Skin epidermis (tissue), 12 donors: ENCODE results near the gene HRK.

Source experiments
- H3K27ac ChIP-seq, 21 experiments: fragments of 200-600 bp; sonication (generic) in 11 of 21; one replicate each; pipeline ENCODE4 v1.5.0; 2020; ENCODE audit warnings: mild to moderate bottlenecking in 3 of 21, inconsistent platforms in 2 of 21, moderate library complexity in 2 of 21
- H3K4me3 ChIP-seq, 7 experiments: fragments of 200-600 bp; sonication (generic) in 2 of 7; one replicate each; pipeline ENCODE4 v1.5.0; 2020; ENCODE audit warnings: inconsistent platforms in 2 of 7, mild to moderate bottlenecking in 2 of 7, moderate library complexity in 1 of 7

Gene HRK

DNA sequence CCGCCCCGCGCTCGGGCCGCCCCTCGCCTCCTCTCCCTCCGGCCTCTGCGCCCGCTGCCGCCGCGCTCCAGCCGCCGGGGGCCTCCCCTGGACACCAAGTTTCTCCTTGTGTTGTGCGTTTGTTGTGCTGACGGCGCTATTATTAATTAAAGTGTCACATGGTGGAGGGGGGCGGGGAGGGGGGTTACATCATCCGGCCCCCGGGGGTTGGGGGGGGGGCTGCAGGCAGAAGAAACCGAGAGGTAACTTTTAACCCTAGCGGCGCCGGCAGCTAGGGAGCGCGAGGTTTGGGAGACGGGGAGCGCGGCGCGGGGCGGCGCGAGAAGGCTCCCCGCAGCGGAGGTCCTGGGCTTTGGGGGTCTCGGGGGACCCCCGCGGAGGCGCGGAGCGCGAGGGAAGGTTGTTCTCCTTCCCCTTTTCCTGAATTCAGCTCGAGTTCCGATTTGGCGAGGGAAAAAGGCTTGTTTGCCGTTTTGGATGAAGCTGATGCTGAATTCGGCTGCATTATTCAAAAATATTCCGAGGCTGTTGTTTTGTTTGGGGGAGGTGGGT lies at the start of gene HRK:
Gene HRK (minus strand): TSS at position 117 of the 552 bp plus-strand sequence. CDS start 134 bp downstream, outside the sequence.
- Histone ChIP-seq H3K4me3 (peak within 1 kb of the TSS in 4 of 7 experiments; percentile 6 to 31 (median 25)), H3K27ac (no peak within 1 kb of the TSS)

DNA sequence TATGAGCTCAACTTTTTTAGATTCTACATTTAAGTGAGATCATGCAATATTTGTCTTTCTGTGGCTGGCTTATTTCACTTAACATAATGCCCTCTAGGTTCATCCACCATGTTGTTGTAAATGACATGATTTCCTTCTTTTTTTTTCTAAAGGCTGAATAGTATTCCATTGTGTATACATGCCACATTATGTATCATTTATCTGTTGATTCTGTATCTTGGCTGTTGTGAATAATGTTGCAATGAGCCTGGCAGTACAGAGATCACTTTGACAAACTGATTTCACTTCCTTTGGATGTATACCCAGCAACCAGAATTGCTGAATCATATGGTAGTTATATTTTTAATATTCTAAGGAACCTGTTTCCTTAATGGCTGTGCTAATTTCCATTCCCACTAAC lies 48.6 kb upstream of the HRK start:
- Histone ChIP-seq H3K27ac (no peak overlapping the region), H3K4me3 (no peak overlapping the region)

DNA sequence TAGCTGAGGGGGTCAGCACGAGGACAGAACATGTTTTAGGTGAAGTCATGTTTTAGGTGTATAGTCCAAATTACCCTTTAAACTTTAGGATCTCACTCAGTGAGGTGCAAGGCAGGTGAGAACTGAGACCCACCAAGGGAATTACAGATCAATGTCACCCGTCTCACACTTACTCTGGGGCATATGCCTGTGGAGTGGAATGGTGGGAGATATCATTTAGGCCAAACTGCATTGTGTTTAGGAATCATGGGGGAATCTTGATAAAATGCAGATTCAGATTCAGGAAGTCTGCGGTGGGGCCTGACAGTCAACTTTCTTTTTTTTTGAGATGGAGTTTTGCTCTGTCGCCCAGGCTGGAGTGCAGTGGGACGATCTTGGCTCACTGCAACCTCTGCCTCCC lies 47.3 kb upstream of the HRK start:
- Histone ChIP-seq H3K4me3 (no peak overlapping the region), H3K27ac (no peak overlapping the region)

DNA sequence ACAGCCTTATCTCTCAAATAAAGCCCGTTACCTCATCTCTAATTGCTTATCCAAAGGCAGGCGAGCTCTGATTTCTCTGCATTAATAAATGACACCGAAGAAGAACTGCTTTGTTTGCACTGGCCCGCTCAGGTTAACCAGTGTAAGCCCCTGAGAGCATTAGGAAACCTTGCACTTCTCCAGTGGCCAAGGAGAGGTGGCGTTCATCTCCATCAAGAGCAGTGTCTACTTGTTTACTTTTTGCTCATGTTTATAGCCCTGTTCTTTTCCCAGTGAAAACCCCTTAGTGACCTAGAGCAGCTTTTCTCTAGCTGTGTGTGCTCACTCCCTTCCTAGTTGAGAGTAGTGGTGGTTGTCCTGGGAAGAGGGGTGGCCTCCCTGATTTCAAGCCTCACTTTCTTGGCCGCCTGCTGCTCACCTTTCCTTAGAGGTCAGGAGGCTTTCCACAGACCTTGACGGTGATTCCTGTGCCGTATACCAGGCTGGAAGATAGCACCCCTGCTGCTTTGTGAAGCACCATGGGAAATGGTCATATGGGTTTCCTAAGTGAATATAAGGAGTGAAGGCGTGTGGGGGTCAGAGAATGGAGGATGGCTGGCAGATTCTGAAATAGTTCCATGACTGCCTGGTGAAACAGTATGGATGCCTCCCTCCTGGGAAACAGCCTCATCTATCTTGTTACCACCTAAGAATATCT lies 46.2 kb upstream of the HRK start:
- no peak overlapping the region for H3K27ac ChIP-seq
- no peak overlapping the region for H3K4me3 ChIP-seq

DNA sequence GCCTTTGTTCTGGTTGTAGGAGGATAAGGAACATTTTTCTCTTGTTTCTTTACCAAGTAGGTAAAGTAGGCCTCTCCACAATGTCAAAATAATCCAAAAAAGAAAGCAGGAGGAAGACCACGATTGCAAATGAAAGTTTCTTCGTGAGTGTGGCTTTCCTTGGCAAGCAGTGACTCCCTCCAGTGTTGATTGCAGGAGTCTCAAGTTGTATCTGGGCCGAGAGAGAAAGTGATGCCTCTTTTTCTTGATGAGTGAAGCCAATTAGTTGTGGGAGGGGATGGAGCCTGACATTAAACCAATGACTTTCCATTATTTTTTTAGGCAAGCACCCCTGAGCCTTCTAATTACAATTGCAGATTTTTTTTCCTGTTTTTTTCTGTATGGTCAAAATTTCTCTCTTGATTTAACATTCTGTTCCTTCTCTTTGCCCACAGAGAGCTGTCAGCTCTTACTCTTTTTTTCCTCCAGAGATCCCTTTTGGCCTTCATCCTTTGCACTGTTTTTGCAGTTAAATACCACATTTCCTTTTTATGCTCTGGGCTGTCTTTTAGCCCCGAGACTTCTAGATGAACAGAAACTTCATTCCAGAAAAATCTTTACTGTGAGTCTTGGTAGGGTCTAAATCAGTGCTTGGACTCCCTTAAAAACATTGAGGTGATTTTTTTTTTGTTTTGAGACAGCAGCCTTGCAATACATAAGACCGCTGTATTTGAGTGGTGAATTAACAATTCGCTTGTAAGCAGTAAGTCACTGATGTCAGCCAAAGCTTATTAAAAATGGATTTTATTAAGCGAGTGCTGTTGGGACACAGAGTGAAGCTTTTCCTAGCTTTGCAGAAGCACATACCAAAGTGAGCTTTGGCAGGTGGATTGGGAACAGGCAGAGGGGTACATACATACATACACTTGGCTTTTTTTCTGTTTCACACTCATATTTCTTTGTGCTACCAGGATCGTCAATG lies 45.3 kb upstream of the HRK start:
- Histone ChIP-seq H3K27ac (no peak overlapping the region), H3K4me3 (no peak overlapping the region)

DNA sequence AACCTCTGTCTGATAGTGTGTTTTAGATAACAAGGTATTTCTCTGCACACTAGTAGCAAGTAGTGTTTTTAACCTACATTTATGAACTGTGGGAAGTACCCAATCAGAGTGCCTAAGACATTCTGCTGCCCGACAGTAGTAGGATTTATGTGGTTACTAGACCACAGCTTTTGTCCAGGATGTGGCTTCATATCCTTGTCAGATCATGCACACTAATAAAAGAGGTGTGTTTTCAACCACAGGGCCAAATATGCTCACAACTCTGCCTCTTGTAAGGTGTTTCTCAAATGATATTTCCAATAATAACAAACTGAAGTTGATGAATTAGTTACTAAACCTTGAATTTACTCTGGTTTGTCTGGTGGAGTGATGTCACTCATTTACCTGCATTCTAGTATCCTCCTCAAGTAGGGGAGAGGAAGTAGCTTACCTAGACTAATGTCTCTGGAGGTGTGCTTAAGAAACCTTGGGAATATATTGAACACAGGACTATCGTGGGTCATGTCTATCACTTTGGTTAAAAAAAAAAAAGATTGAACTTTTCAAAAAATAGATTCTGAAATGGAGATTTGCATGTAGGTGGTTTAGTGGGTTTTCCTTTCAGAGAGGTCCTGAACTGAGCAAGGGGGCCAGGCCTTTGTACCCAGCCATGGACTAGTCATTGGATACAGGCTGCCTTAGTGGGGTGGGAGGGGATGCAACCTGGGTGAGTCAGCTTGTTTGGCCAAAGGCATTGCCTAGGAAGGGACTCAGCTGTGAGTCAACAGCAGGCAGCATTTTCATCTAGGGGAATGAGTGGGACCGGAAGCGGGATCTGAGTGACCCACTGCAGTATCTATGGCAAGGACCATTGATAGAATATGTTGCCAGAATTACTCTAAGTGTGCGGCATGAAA lies 43.6 kb upstream of the HRK start:
- Histone ChIP-seq H3K27ac (peak overlapping the region in 1 of 21 experiments; percentile 20), H3K4me3 (no peak overlapping the region)

DNA sequence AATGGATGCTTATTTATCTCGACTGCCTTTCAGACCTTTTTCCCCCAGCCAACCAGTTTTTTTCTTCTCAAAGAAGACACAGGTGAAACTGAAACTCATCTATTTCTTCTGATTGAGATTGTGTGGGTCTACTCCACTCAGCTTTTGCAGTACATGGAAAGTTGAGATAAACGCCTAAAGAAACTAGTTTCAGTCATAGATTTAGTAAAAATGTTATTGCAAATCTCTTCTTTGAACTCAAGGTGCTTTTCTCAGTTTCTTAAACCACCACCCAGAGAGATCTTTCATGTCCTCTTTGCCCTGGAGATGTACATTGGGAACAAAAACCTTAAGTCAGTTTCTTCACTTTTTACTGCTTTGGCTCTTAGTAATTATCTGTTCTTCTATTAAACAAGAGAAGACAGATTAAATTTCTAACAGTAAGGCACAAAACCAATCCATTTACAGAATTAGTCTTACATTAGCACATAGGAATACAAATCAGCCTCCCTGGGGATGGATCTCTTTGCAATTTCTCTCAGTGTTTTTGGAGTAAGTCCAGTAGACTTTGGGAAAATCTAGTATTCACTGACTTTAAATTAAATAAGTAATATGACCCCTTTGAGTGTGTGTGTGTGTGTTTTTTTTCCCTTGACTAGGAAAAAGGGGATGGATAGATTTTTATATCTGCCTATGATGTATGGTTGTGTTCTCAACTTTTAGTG lies 41.1 kb upstream of the HRK start:
- Histone ChIP-seq H3K4me3 (no peak overlapping the region), H3K27ac (no peak overlapping the region)

DNA sequence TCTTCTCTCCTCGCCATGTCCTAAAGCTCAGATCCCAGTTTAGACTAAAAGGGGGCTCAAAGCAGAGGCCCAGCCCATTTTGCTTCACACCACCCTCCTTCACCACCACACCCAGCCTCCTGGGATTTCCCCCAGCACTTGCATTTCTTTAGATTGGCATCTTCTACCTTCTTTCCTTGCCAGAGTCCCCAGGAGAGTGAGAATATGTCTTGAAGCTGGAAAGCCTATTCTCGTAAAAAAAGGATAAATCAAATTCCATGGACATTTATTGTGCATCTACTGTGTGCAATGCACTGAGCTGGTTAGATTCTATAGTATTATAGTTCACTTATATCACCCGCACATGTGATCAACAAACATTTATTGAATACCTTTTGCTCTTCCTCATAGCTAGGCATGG lies 39.7 kb upstream of the HRK start:
- no peak overlapping the region for H3K4me3 ChIP-seq
- no peak overlapping the region for H3K27ac ChIP-seq

DNA sequence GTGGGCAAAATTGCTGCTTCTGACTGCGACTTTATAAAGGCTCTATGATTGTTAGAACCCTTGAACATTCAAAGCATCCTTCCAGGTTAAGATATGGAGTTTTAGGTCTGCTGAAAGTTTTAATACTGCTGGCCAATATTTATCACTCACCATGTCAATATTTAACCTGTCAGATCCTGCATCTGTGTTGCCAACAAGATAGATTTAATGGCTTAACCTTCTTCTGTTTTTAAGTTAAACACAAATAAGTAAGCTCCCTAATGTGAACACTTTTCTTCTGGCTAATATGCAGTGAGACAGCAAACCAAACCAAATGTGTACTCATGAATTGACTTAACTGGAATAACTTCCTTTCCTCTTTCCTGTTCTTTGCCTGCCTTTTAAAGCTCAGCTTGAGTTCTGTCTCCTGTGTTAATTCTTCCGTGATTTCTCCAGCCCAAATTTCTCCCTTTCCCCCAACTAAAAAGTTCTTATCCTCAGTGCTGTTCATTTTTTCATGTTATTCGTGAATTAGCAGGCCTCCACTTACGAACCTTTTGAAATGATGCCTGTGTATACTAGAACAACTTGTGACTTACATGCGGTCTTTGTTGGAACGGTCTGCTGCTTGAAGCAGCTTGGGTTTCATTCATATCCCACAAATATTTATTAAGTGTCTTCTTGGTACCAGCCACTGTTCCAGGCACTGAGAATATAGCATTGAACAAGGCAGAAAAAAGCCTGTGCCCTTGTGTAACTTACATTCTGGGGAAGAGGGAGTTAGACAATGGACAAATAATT lies 38.7 kb upstream of the HRK start:
- no peak overlapping the region for H3K4me3 ChIP-seq
- H3K27ac ChIP-seq = no peak overlapping the region

DNA sequence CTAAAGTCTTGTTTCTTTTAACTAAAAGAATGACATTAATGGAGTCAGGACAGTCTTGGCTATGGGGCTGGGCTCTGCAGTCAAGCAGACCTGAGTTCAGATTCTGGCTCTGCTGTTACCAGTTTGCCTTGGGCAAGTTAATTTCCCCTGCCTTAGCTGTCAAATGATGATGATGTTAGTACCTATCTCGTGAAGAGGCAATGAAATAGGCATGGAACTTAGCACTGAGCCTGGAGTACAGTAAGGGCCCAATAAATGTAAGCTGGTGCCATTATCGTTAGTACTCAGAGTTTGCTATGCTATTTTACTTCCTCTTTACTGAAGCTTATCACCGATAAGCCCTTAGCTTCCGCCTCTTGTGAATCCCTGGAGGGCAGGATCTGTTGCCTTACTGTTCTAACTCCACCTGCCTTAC lies 38.0 kb upstream of the HRK start:
- H3K27ac ChIP-seq = no peak overlapping the region
- H3K4me3 ChIP-seq = no peak overlapping the region

DNA sequence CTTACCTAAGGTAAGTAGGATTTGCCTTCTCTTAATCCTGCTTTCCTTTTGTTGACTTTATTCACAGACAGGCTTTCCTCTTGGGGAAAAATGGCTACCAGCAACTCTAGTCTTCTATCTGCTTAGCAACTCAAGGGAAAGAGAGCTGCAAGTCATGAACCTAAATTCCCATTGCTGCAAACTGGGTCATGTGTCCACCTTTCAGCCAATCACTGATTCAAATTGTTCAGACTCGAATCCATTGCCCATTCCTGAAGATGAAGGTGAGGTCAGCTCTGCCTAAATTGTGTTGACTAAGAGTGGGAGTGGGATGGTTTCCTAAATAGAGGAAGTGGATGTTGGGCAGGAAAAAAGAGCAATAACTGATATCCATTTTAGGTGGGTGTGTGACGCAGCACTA lies 37.2 kb upstream of the HRK start:
- H3K4me3 ChIP-seq = no peak overlapping the region
- no peak overlapping the region for H3K27ac ChIP-seq

DNA sequence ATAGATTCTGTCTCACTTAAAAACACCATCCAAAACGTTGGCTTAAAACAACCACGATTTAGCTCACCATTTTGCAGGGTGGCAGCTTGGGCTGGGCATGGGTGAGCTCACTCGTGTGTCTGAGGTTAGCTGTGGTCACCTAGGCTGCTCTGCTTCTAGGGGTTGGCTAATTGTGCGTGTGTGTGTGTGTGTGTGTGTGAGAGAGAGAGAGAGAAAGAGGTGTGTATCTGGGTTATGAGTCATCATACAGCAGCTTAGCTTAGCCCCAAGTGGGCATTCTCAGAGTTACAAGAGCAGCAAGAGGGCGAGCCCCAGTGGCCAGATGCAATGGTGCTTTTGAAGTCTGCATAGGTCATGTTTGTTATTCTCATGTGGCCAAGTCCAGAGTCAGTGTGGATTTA lies 35.5 kb upstream of the HRK start:
- no peak overlapping the region for H3K27ac ChIP-seq

DNA sequence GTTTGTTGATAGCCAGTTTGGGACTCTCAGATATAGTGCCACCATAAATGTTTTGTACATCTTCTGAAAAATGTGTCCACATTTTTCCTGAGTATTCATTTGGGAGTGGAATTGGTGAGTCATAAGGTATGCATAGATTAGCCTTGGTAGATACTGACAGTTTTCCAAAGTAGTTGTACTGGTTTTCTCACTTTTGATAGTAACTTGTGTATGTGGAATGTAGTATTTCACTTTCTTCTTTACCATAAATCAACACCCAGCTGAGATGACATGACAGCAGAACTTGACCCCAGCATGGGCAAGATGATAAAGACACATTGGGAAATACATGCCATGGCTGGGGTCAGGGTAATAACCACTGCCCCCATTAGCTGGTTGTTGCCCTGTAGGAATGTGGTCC lies 34.9 kb upstream of the HRK start:
- no peak overlapping the region for H3K4me3 ChIP-seq
- no peak overlapping the region for H3K27ac ChIP-seq

More for the DNA sequence above, 35.5 kb upstream of the HRK start:
- no peak overlapping the region for H3K4me3 ChIP-seq

DNA sequence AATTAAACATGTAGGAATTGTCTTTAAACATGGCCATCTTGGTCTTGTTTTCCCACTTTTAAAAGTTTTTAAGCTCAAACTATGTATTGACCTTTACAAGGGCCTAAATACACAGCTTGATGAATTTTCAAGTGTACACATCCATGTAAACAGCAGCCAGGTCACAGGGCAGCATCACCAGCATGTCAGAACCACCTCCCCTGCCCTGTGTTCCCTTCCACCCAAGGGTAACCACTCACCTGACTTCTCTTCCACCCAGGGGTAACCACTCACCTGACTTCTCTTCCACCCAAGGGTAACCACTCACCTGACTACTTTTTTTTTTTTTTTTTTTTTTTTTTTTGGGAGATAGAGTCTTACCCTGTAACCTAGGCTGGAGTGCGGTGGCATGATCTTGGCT lies 34.1 kb upstream of the HRK start:
- H3K27ac ChIP-seq = no peak overlapping the region
- H3K4me3 ChIP-seq = no peak overlapping the region

DNA sequence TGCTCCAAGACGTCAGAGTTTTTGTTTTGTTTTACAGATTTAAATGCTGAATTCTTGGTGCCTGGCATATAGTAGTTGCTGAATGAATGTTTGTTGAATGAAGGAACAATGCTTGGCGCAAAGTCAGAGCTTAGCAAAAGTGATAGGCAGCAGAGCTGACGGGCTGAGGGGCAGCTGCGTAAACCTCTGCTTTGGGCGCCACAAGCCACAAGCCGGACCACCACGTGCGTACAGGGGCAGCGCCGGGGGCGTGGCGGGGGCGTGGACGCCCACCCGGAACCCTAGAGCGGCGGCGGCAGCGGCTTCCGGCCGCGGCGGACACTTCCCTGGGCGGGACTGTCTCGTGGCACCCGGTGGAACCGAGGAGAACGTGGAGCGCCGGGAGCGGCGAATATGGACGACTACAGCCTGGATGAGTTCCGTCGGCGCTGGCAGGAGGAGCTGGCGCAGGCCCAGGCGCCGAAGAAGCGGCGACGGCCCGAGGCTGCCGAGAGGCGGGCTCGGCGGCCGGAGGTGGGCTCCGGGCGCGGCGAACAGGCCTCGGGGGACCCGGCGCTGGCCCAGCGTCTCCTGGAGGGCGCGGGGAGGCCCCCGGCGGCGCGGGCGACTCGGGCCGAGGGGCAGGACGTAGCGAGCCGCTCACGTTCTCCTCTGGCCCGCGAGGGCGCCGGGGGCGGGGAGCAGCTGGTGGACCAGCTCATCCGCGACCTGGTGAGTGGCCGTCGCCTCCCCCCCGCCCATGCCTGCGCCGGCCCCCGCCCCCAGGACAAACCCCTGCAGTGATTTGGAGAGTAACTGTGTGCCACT lies 29.6 kb upstream of the HRK start, which contains the start of gene FBXW8:
Gene FBXW8 (plus strand): TSS at position 306 of the 807 bp plus-strand sequence. CDS start 88 bp downstream, at position 394.
- peak within 1 kb of the TSS; percentile 44 to 97 (median 88) for H3K27ac ChIP-seq
- peak within 1 kb of the TSS; percentile 66 to 100 (median 87) for H3K4me3 ChIP-seq

DNA sequence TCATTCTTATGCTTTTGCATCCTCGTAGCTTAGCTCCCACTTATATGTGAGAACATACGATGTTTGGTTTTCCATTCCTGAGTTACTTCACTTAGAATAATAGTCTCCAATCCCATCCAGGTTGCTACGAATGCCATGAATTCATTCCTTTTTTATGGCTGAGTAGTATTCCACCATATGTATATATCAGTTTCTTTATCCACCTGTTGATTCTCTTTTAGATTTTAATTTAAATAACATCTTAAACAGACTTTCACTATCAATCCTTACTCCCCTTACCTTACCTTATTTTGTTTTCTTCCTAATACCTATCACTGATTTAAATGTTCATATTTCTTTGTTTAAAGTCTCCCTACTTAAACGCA lies 29.0 kb upstream of the HRK start:
- Histone ChIP-seq H3K4me3 (peak overlapping the region; percentile 66 to 100 (median 87)), H3K27ac (peak overlapping the region in 5 of 21 experiments; percentile 84 to 94 (median 90))

DNA sequence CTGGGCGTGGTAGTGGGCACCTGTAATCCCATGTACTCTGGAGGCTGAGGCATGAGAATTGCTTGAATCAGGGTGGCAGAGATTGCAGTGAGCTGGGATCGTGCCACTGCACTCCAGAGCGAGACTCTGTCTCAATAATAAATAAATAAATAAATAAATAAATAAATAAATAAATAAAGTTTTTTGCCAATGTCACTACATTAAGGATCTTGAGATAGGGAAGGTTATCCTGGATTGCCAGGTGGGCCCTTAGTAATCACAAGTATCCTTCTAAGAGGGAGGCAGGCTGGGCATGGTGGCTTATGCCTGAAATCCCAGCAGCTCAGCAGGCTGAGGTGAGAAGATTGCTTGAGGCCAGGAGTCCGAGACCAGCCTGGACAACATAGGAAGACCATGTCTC lies 25.0 kb upstream of the HRK start:
- Histone ChIP-seq H3K4me3 (no peak overlapping the region), H3K27ac (no peak overlapping the region)
